Stimulated activated CD4-positive, alpha-beta T cell treated with anti-CD3 and anti-CD28 coated beads, Interleukin-1b, Interleukin-23, amount 100 ng/mL, for 24 hours (primary cell): Measurements from ENCODE around the gene POLR2L.

Source experiments
- DNase-seq, 4 experiments: peaks; one replicate each; pipeline ENCODE4 v3.0.0-alpha.2; 2020; ENCODE audit warnings: low read depth in 4 of 4, low spot score in 1 of 4

POLR2L gene

DNA sequence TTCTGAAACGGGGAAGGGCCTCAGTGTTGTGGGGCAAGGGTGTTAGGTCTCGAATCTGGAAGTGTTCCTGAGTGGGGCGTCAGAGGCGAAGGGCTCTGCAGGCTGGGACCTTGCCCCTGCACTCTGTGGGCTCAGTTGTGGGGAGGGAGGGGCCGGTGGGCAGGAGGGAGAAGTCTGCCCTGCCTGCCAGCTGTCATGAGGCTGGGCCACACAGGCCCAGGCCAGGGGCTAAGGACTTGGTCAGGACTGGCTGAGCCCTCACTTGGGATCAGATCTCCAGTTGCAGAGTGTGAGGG, 14.5 kb downstream of the POLR2L start, which contains the start of gene CRACR2B:
TSS of gene CRACR2B (plus strand) at position 23 of the 296 bp plus-strand sequence. CDS start 689 bp downstream, outside the sequence.
- no peak for DNase-seq

GRCh38 chr11:827146-827896, 15.0 kb downstream of the POLR2L start:
- DNase-seq: no peak

GRCh38 chr11:826836-827145, 15.5 kb downstream of the POLR2L start:
- DNase-seq: no peak

- DNase-seq: no peak
Observed at GRCh38 chr11:826227-826621, 16.1 kb downstream of the POLR2L start.

DNA sequence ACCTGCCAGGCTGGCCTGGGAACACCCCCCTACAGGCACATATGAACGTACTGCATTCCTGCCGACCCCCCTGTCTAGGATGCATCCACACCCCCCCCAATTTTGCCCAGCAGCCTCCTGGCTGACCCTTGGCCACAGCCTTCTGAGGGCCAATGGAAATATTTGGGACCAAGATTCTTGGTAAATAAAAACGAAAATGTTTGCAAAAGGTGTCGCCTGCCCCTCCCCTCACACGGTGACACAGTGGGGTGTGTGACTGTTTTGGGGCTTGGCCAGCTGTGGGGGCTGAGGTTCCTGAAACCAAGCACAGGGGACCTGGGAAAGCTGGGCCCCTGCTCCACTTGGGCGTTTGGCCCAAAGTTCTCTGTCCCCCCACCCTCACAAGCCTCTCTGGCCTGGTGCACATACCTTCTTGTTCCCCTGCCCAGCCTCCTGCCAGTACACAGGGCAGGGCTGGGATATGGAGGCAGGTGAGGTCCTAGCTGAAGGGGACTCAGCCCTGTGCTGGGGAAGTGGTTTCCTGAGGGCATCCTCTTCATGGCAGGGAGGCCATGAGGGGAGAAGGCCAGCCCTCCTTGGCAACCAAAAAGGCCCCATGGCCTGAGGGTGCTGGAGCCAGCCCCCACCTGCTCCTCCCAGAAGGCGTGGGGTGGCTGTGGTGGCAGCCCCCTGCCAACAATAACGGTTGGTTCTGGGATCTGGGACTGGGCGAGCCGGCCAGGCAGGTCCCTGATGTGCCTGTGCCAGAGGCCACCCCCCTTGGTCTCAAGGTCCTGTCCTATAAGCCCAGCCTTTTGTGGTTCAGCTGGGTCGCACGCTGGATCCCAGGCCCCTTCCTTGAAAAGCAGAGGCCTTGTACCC, 16.7 kb downstream of the POLR2L start:
- no peak for DNase-seq

- DNase-seq: no peak
Observed at GRCh38 chr11:824942-825341, 17.4 kb downstream of the POLR2L start.

GRCh38 chr11:824292-824880, 17.9 kb downstream of the POLR2L start:
- no peak for DNase-seq

DNA sequence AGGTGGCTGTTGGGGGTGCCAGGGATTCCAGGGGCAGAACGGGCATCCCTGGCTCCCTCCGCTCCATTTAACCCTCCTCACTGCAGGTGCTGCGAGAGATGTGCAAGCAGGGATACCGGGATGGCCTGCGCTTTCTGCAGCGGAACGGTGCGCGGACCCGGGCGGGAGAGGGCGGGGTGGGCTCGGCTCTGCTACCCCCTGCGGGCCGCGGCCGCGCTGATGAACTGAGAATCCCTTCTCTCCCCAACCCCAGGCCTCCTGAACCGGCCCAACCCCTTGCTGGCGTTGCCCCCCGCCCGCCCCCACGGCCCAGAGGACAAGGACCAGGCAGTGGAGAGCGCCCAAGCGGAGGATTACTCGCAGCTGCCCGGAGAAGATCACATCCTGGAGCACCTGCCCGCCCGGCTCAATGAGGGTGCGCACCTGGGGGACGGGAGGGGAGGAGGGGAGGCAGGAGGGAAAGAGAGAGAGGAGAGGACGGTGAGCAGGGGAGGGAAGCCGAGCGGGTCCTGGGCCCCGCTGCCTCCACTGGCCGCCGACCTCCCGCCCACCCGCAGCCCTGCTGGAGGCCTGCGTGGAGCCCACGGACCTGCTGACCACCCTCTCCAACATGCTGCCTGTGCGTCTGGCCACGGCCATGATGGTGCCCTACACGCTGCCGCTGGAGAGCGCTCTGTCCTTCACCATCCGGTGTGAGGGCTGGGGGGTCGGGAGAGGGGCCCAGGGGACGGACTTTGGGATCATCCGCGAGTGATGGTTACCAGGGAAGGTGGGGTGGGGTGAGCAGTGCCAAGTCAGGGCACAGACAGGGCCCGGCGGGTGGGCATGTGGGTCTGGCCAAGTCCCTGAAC, 18.7 kb downstream of the POLR2L start:
- DNase-seq: no peak

GRCh38 chr11:821512-822371, 20.6 kb downstream of the POLR2L start:
- DNase-seq: no peak

DNA sequence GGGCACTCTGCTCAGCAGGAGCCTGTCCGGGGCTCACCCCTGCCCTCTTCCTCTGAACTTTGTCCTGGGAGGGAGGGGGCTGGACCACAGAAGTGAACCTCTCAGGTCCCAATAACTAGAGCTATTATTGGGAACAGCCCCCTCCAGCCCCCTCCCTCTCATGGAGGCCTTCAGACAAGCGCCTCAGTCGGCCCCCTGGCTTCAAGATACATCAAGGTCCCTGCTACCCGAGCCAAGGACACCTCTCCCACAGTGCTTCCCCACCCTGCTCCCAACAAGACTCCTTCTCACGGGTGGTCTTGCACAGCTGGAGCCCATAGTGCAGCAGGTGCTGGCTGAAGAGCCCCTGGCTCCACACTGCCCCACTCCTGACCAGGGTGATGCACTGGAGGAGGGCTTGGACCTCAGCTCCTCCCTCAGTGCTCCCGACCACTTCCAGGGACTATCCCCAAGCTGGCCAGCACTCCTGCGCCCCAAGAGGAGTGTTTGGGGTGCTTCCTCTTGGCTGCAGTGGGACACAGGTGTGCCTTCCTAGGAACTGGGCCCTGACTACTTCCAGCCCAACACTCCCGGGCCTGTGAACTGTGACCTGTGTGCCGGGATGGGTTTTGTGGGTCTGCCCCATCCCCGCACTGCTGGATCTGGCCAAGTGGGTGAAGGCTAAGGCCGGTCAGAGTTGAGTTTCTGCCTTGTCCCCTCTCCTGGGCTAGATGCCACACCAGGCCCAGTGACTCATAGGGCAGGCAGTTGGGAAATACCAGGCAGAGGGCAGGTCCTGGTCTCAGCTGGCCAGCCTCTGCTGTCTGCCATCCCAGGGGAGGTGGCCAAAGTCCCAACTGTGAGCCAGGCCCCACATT, 21.4 kb downstream of the POLR2L start:
- DNase-seq: no peak

- peak; percentile 78 to 94 (median 82) for DNase-seq
Observed at GRCh38 chr11:819943-820649, 22.2 kb downstream of the POLR2L start.

GRCh38 chr11:819129-819931, 23.0 kb downstream of the POLR2L start:
- peak; percentile 84 to 91 (median 87) for DNase-seq

DNA sequence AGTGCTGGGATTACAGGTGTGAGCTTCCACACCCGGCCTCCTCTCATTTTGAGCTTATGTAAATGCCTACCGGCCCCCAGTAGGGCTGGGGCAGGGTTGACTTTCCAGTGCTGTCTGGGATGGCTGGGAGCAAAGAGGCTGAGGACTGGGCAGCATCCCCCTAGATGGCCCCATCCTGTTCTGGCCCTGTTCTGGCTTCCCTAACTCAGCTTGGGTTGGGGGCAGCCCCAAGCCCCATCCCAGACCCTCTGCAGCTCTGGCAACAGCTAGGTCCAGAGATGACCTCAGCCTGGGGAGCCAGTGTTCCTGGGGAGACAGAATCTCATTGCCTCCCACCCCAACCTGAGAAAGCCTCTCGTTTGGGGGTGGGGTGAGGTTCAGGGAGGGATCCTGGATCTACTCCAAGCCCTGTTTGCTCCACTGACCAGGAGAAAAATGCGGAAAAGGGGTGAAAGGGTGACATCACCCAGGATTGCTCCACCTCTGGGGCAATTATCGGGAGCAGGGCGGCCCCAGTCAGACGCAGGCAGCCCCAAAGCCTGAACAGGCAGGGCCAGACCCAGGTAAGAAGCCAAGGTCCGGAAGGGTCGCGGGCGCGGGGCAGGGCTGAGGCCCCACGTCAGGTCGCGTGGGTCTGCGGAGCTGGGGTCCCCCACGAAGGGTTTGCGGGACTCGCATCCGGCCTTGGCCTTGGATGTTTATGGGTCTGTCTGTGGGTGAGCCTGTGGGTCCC, 23.8 kb downstream of the POLR2L start, which contains the start of gene PNPLA2:
TSS of gene PNPLA2 (plus strand) at position 519 of the 733 bp plus-strand sequence. CDS start 805 bp downstream, outside the sequence.
- no peak for DNase-seq

DNA sequence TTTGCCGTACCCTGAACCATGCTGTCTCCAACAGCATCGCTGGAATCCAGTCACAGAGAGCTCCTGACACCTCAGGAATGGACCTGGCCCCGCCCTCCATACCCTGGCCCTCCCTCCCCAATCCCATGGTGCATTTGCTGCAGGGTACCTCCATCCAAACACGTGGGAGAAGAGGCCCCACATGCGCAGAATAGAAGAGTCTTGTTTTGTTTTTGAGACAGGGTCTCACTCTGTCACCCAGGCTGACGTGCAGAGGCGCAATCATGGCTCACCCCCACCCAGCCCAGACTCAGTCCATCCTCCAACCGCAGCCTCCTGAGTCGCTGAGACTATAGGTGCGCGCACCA, 25.9 kb downstream of the POLR2L start:
- no peak for DNase-seq

DNA sequence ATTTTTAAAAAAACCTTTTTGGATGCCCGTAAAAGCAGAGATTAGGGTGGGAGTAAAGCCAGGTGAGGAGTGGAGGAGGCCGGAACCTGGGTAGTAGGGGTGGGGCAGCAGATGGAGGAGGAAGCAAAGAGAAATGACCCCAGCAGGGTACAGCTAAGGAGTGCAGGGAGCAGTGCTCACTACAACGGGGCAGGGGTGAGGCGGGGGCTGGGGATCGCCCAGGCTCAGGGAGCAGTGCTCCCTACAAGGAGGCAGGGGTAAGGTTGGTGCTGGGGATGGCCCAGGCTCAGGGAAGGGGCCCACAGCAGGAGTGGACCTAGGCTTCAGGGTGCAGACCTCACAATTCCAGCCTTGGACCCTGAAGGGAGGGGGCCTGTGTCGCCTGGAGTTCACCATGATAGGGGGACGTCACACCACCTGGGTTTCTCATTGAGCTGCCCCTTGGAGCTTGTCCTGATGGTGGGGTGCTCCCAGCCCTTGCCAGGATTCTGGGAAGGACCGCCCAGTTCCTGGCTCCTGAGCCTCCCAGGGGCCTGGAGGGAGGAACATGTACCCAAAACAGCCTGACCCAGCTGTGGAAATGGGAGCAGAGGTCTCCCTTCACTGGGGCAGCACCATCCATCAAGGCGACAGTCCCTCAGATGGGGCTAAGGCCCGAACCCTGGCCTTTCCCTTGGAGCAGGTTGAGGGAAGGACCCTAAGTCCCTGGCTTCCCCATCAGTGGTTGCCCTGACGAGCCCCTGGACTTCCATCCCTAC, 26.5 kb downstream of the POLR2L start:
- no peak for DNase-seq

DNA sequence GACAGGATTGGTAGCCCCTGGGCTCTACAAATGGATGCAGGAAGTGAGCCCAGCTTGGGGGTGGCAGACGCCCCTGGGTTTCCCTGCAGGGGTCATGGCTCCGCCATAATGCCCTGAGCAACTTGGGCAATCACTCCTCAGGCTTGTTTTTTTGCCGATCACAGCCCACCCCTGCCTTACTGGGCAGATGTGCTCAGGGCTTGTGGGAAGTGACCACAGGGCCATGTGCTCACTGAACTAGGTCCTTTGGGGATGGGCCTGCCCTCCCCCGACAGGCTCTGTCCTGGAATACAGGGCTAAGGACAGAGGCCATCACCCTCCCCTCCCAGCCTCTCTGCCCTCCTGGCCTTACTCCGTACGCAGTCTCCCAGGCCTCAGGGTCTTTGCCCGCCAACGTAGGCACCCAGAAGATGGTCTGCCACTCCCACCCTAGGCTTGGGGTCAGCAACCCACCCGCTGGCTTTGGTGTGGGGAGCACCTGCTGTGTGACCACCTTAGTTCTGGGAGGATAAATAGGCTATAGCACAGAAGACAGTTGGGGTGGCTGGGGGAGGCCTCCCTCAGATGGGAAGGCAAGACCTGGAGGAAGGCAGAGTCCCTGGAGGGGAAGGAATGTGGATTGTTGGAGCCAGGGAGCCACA, 28.8 kb downstream of the POLR2L start:
- DNase-seq: no peak
